ENCODE data around the gene CD200.

Gene CD200

DNA sequence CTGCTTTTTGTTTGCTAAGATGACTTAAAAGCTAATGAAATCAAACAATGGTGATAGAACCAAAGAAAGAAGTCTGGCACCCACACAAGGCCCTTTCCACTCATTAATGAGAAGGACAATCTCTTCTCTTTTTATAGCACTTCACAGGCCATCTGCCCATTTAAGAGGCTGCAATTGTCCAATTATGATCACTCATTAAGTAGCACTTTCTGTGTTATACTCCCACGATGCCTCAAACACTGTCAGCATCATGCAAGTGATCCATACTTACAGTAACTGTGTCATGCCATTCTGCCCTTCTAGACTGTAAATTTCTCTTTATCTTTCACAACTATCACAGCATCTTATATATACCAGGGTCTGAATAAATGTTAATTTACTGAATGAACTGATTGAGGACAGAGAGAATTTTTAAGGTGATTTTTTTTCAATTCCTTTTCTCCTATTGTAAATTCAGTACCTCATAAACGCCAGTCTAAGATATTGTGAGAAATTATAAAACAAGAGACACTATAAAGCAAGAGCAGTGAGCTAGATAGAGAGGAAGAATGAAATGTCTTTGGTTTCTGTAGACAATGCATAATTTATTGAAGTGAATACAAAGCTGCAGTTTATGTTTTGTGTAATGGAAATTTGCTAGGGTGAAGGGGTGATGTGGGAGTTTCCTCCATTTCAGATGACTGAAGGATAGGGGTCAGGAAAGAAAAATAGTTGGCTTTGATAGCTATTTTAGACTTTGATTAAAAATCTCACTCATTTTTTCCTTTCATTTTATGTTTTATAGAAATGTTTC lies 17.3 kb downstream of the CD200 start:
- Histone ChIP-seq H3K9ac (ENCODE audit: low read length) (no peak overlapping the region), H3K4me3 (ENCODE audit: low read length) (no peak overlapping the region), H3K9me3 (ENCODE audit: control insufficient read depth, low read depth, low read length) (no peaks in the 10 kb centered on the region), H3K36me3 (ENCODE audit: control insufficient read depth, low read depth, low read length) (peaks cover 76% of the 10 kb centered on the region), H3K4me1 (ENCODE audit: control insufficient read depth, low read depth, low read length) (peaks cover 76% of the 10 kb centered on the region), H3K27ac (ENCODE audit: low read length) (no peak overlapping the region), H3K27me3 (ENCODE audit: control insufficient read depth, insufficient read depth, low read length) (no peaks in the 10 kb centered on the region)

DNA sequence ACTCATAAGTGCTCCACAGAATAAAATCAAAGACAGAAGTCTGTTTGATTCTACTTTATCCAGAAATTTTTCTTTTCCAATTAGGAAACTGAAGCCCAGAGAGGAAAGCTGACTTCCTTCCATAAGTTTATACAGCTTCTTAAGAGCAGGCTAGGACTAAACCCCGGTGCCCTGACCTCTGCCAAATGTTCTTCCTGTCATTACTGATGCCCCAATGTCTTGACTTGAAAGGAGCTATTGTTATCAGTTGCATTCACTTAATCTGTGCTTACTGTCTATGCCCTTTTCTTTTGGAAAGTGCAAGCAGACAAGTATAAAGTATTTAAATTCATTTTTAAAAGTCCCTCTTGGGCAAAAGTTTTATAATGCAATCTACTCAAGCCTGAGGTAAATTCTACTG lies 18.1 kb downstream of the CD200 start:
- no peaks in the 10 kb centered on the region for H3K27me3 ChIP-seq (ENCODE audit: control insufficient read depth, insufficient read depth, low read length)
- peak overlapping the region; percentile 5 for H3K4me3 ChIP-seq (ENCODE audit: low read length)
- peaks cover 83% of the 10 kb centered on the region for H3K4me1 ChIP-seq (ENCODE audit: control insufficient read depth, low read depth, low read length)
- peaks cover 68% of the 10 kb centered on the region for H3K36me3 ChIP-seq (ENCODE audit: control insufficient read depth, low read depth, low read length)
- no peaks in the 10 kb centered on the region for H3K9me3 ChIP-seq (ENCODE audit: control insufficient read depth, low read depth, low read length)
- H3K27ac ChIP-seq (ENCODE audit: low read length), result no peak overlapping the region
- no peak overlapping the region for H3K9ac ChIP-seq (ENCODE audit: low read length)

DNA sequence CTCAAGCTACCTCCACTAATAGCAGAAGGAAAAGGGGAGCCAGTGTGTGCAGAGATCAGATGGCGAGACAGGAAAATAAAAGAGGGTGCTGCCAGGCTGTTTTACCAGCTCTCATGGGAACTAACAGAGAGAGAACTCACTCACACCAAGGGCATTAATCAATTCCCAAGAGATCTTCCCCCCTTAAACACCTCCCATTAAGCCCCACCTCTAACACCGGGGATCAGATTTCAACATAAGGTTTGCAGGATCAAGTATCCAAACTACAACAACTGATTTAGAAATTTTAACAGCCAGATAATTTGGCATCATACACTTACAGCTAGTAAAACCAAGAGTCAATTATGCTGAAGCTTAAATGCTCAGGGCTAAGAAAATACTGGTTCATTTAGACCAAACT lies 18.9 kb downstream of the CD200 start:
- H3K36me3 ChIP-seq (ENCODE audit: control insufficient read depth, low read depth, low read length), result peaks cover 63% of the 10 kb centered on the region
- H3K27me3 ChIP-seq (ENCODE audit: control insufficient read depth, insufficient read depth, low read length), result no peaks in the 10 kb centered on the region
- no peak overlapping the region for H3K9ac ChIP-seq (ENCODE audit: low read length)
- peaks cover 87% of the 10 kb centered on the region for H3K4me1 ChIP-seq (ENCODE audit: control insufficient read depth, low read depth, low read length)
- no peak overlapping the region for H3K4me3 ChIP-seq (ENCODE audit: low read length)
- no peak overlapping the region for H3K27ac ChIP-seq (ENCODE audit: low read length)
- H3K9me3 ChIP-seq (ENCODE audit: control insufficient read depth, low read depth, low read length), result no peaks in the 10 kb centered on the region

GRCh38 chr3:112352720-112353119 lies 19.8 kb downstream of the CD200 start:
- H3K4me1 ChIP-seq (ENCODE audit: control insufficient read depth, low read depth, low read length), result peaks cover 84% of the 10 kb centered on the region
- H3K27ac ChIP-seq (ENCODE audit: low read length), result no peak overlapping the region
- peaks cover 59% of the 10 kb centered on the region for H3K36me3 ChIP-seq (ENCODE audit: control insufficient read depth, low read depth, low read length)
- no peak overlapping the region for H3K4me3 ChIP-seq (ENCODE audit: low read length)
- no peaks in the 10 kb centered on the region for H3K9me3 ChIP-seq (ENCODE audit: control insufficient read depth, low read depth, low read length)
- H3K27me3 ChIP-seq (ENCODE audit: control insufficient read depth, insufficient read depth, low read length), result no peaks in the 10 kb centered on the region
- no peak overlapping the region for H3K9ac ChIP-seq (ENCODE audit: low read length)

DNA sequence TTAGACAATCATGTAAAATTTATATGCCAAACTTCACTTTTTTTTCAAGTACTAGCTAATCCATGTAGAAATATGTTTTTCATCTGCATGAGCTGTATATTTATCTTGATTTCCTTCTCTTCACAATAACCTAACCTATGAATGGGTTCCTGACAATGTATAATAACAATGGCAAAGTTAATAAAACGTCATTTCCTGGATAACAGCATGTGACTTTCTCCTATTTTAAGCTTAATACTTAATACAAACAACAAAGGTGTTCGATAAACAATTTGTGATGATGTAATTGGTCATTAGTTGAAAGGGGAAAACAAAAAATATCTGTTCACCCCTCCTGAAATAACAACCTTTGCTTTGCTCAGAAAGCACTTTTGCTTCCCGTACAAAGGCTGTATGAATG lies 20.4 kb downstream of the CD200 start:
- peaks cover 86% of the 10 kb centered on the region for H3K4me1 ChIP-seq (ENCODE audit: control insufficient read depth, low read depth, low read length)
- H3K9ac ChIP-seq (ENCODE audit: low read length), result no peak overlapping the region
- H3K27me3 ChIP-seq (ENCODE audit: control insufficient read depth, insufficient read depth, low read length), result no peaks in the 10 kb centered on the region
- peaks cover 58% of the 10 kb centered on the region for H3K36me3 ChIP-seq (ENCODE audit: control insufficient read depth, low read depth, low read length)
- H3K4me3 ChIP-seq (ENCODE audit: low read length), result no peak overlapping the region
- H3K9me3 ChIP-seq (ENCODE audit: control insufficient read depth, low read depth, low read length), result no peaks in the 10 kb centered on the region
- H3K27ac ChIP-seq (ENCODE audit: low read length), result peak overlapping the region; percentile 6

GRCh38 chr3:112354642-112355306 lies 21.8 kb downstream of the CD200 start:
- peak overlapping the region; percentile 36 for H3K27ac ChIP-seq (ENCODE audit: low read length)
- peaks cover 46% of the 10 kb centered on the region for H3K36me3 ChIP-seq (ENCODE audit: control insufficient read depth, low read depth, low read length)
- peak overlapping the region; percentile 24 for H3K9ac ChIP-seq (ENCODE audit: low read length)
- H3K4me1 ChIP-seq (ENCODE audit: control insufficient read depth, low read depth, low read length), result peaks cover 79% of the 10 kb centered on the region
- no peak overlapping the region for H3K4me3 ChIP-seq (ENCODE audit: low read length)
- H3K27me3 ChIP-seq (ENCODE audit: control insufficient read depth, insufficient read depth, low read length), result no peaks in the 10 kb centered on the region
- H3K9me3 ChIP-seq (ENCODE audit: control insufficient read depth, low read depth, low read length), result no peaks in the 10 kb centered on the region

GRCh38 chr3:112355307-112355687 lies 22.3 kb downstream of the CD200 start:
- Histone ChIP-seq H3K36me3 (ENCODE audit: control insufficient read depth, low read depth, low read length) (peaks cover 41% of the 10 kb centered on the region), H3K4me3 (ENCODE audit: low read length) (no peak overlapping the region), H3K27me3 (ENCODE audit: control insufficient read depth, insufficient read depth, low read length) (no peaks in the 10 kb centered on the region), H3K9me3 (ENCODE audit: control insufficient read depth, low read depth, low read length) (no peaks in the 10 kb centered on the region), H3K4me1 (ENCODE audit: control insufficient read depth, low read depth, low read length) (peaks cover 74% of the 10 kb centered on the region), H3K27ac (ENCODE audit: low read length) (peak overlapping the region; percentile 33), H3K9ac (ENCODE audit: low read length) (peak overlapping the region; percentile 24)

DNA sequence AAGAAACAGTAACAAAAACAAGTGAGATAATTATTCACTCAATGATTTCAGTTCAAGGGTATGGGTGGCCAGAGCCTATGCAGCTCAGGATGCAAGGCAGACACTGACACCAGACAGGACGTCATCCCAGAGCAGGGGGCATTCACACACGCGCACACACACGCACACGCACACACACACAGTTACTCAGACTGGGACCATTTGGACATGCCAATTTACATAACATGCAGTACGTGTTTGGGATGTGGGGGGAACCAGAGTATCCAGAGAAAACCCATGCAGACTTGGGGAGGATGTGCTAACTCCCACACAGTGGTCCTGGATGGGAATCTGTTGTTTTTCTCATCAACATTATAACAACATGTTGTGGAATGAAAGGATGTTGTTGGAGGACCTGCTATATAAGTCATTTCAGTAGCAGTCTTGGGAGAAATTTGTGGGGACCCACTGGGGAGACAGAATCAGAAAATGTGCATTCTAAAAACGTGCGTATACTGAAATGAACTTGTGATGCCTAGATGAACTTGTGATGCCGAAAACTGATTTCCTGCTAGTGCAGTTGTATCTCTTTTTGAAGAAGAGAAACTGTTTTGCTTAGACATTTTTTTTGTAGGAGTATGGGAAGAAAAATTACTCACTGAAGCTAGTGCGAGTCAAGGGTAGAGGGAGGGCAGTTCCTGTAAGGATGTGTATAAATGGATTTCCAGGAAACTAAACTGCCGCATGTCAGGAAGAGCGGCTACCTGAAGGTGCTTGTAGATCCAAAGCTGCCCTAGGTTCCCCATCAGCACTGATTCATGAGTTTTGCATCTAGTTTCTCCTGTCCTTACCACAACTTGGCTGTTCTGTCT lies 25.2 kb downstream of the CD200 start:
- Histone ChIP-seq H3K36me3 (ENCODE audit: control insufficient read depth, low read depth, low read length) (peaks cover 28% of the 10 kb centered on the region), H3K27ac (ENCODE audit: low read length) (no peak overlapping the region), H3K4me3 (ENCODE audit: low read length) (no peak overlapping the region)

GRCh38 chr3:112360561-112360960 lies 27.6 kb downstream of the CD200 start:
- Histone ChIP-seq H3K4me3 (ENCODE audit: low read length) (no peak overlapping the region), H3K27ac (ENCODE audit: low read length) (no peak overlapping the region), H3K9me3 (ENCODE audit: control insufficient read depth, low read depth, low read length) (no peaks in the 10 kb centered on the region), H3K36me3 (ENCODE audit: control insufficient read depth, low read depth, low read length) (peaks cover 45% of the 10 kb centered on the region), H3K4me1 (ENCODE audit: control insufficient read depth, low read depth, low read length) (peaks cover 26% of the 10 kb centered on the region), H3K27me3 (ENCODE audit: control insufficient read depth, insufficient read depth, low read length) (no peaks in the 10 kb centered on the region), H3K9ac (ENCODE audit: low read length) (no peak overlapping the region)

More for the DNA sequence above, 25.2 kb downstream of the CD200 start:
- Histone ChIP-seq H3K27me3 (ENCODE audit: control insufficient read depth, insufficient read depth, low read length) (no peaks in the 10 kb centered on the region), H3K4me1 (ENCODE audit: control insufficient read depth, low read depth, low read length) (peaks cover 46% of the 10 kb centered on the region), H3K9ac (ENCODE audit: low read length) (no peak overlapping the region), H3K9me3 (ENCODE audit: control insufficient read depth, low read depth, low read length) (no peaks in the 10 kb centered on the region)

GRCh38 chr3:112362221-112362620 lies 29.3 kb downstream of the CD200 start:
- H3K9ac ChIP-seq (ENCODE audit: low read length), result no peak overlapping the region
- H3K4me3 ChIP-seq (ENCODE audit: low read length), result no peak overlapping the region
- H3K27me3 ChIP-seq (ENCODE audit: control insufficient read depth, insufficient read depth, low read length), result no peaks in the 10 kb centered on the region
- H3K9me3 ChIP-seq (ENCODE audit: control insufficient read depth, low read depth, low read length), result no peaks in the 10 kb centered on the region
- peaks cover 46% of the 10 kb centered on the region for H3K36me3 ChIP-seq (ENCODE audit: control insufficient read depth, low read depth, low read length)
- H3K27ac ChIP-seq (ENCODE audit: low read length), result no peak overlapping the region
- peaks cover 18% of the 10 kb centered on the region for H3K4me1 ChIP-seq (ENCODE audit: control insufficient read depth, low read depth, low read length)

DNA sequence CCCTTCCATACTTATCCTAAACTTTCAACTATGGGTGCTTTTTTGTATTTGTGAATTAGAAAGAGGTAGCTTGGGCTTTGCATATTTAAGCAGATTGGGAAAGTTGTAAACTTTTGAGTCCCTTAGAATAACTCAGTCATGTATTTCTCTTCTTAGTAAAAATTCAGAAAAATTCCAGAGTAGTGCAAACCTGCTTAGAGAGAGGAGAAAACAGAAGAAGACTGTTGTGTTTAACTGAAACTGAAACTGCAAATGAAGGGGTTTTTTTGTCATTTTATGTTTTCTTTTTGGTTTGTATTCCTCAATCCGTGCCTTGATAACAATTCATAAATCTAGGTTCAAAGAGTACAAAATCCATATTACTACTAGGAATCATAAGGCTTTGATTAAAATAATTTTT lies 31.3 kb downstream of the CD200 start:
- Histone ChIP-seq H3K9me3 (ENCODE audit: control insufficient read depth, low read depth, low read length) (no peaks in the 10 kb centered on the region), H3K4me3 (ENCODE audit: low read length) (no peak overlapping the region), H3K27me3 (ENCODE audit: control insufficient read depth, insufficient read depth, low read length) (no peaks in the 10 kb centered on the region), H3K4me1 (ENCODE audit: control insufficient read depth, low read depth, low read length) (peaks cover 4% of the 10 kb centered on the region), H3K36me3 (ENCODE audit: control insufficient read depth, low read depth, low read length) (peaks cover 39% of the 10 kb centered on the region), H3K9ac (ENCODE audit: low read length) (no peak overlapping the region), H3K27ac (ENCODE audit: low read length) (no peak overlapping the region)

Data from iPS-18a (cell line).